Neuronal stem cell (in vitro differentiated cells): ENCODE measurements around the gene HELQ. TPM values are rescaled to one million over a fixed set of nuclear protein-coding genes. Genes with fewer than 3 reads are reported as not detected.

Source experiments
- DNase-seq: peaks from one replicate; pipeline ENCODE4 v3.0.0-alpha.2; 2013; ENCODE audit warnings: low spot score
- H2AFZ ChIP-seq: one replicate; pipeline ENCODE4 v1.6.1; 2013; ENCODE audit warnings: mild to moderate bottlenecking, low read length, inconsistent platforms
- H2AK5ac ChIP-seq: 2 replicates; pipeline ENCODE4 v1.6.1; 2013; ENCODE audit warnings: low read depth, mild to moderate bottlenecking, inconsistent platforms, low read length, moderate library complexity, mixed read lengths
- H2BK120ac ChIP-seq: 2 replicates; pipeline ENCODE4 v1.6.1; 2013; ENCODE audit warnings: low read depth, mild to moderate bottlenecking, inconsistent platforms, low read length, moderate library complexity, mixed read lengths
- H2BK12ac ChIP-seq: one replicate; pipeline ENCODE4 v1.6.1; 2013; ENCODE audit warnings: low read length, inconsistent platforms
- H2BK15ac ChIP-seq: 2 replicates; pipeline ENCODE4 v1.6.1; 2013; ENCODE audit warnings: mild to moderate bottlenecking, low read length, inconsistent platforms, mixed read lengths
- H2BK5ac ChIP-seq: one replicate; pipeline ENCODE4 v1.6.1; 2013; ENCODE audit warnings: inconsistent platforms, mild to moderate bottlenecking, low read length, moderate library complexity
- H3K14ac ChIP-seq: one replicate; pipeline ENCODE4 v1.6.1; 2013; ENCODE audit warnings: low read length, inconsistent platforms
- H3K18ac ChIP-seq: 2 replicates; pipeline ENCODE4 v1.6.1; 2013; ENCODE audit warnings: low read length, inconsistent platforms
- H3K23ac ChIP-seq: 2 replicates; pipeline ENCODE4 v1.6.1; 2013; ENCODE audit warnings: low read depth, mild to moderate bottlenecking, mixed read lengths, low read length, inconsistent platforms; ENCODE audit not compliant: poor library complexity
- H3K27ac ChIP-seq: replicated peaks from 3 replicates; pipeline ENCODE4 v1.5.1; 2013; ENCODE audit warnings: low read length, inconsistent platforms
- H3K27me3 ChIP-seq, 3 experiments: 2 replicates each; pipeline ENCODE4 v1.6.1; 2013; ENCODE audit warnings: low read length in 3 of 3, mild to moderate bottlenecking in 2 of 3, inconsistent platforms in 1 of 3, low read depth in 1 of 3, mixed read lengths in 1 of 3, moderate library complexity in 1 of 3; ENCODE audit not compliant: control insufficient read depth in 3 of 3, insufficient read depth in 3 of 3
- H3K36me3 ChIP-seq, 2 donors: replicated peaks in 1 of 2; 2 replicates each; pipeline ENCODE4 v1.6.1; 2013; ENCODE audit warnings: low read length in 2 of 2; ENCODE audit not compliant: control insufficient read depth in 2 of 2, insufficient read depth in 2 of 2
- H3K4ac ChIP-seq: 2 replicates; pipeline ENCODE4 v1.6.1; 2013; ENCODE audit warnings: inconsistent platforms, mild to moderate bottlenecking, low read length, moderate library complexity
- H3K4me1 ChIP-seq, 2 donors: 1 replicate in 1 of 2; 2 replicates in 1 of 2; pipeline ENCODE4 v1.6.1; 2013; ENCODE audit warnings: low read length in 2 of 2, low read depth in 1 of 2; ENCODE audit not compliant: control insufficient read depth in 2 of 2, insufficient read depth in 1 of 2
- H3K4me2 ChIP-seq: one replicate; pipeline ENCODE4 v1.6.1; 2013; ENCODE audit warnings: mild to moderate bottlenecking, low read length, inconsistent platforms; ENCODE audit not compliant: insufficient read depth, poor library complexity, severe bottlenecking
- H3K4me3 ChIP-seq, 2 donors: 2 replicates each; pipeline ENCODE4 v1.5.1; 2013; ENCODE audit warnings: low read length in 2 of 2, mild to moderate bottlenecking in 2 of 2, inconsistent platforms in 1 of 2, moderate library complexity in 1 of 2
- H3K79me1 ChIP-seq: one replicate; pipeline ENCODE4 v1.6.1; 2013; ENCODE audit warnings: low read depth, mild to moderate bottlenecking, inconsistent platforms, low read length, moderate library complexity
- H3K9ac ChIP-seq: one replicate; pipeline ENCODE4 v1.6.1; 2013; ENCODE audit warnings: mild to moderate bottlenecking, low read depth, low read length, inconsistent platforms; ENCODE audit not compliant: poor library complexity
- H3K9me3 ChIP-seq, 2 donors: replicated peaks in 1 of 2; 2 replicates each; pipeline versions ENCODE3 to v1.6.1; 2013; ENCODE audit warnings: low read length in 2 of 2, mild to moderate bottlenecking in 2 of 2, inconsistent platforms in 1 of 2, low read depth in 1 of 2, mixed read lengths in 1 of 2, moderate library complexity in 1 of 2; ENCODE audit not compliant: control insufficient read depth in 2 of 2, insufficient read depth in 1 of 2
- H4K8ac ChIP-seq: one replicate; pipeline ENCODE4 v1.6.1; 2013; ENCODE audit warnings: low read depth, mild to moderate bottlenecking, inconsistent platforms, low read length, moderate library complexity
- H4K91ac ChIP-seq: one replicate; pipeline ENCODE4 v1.6.1; 2013; ENCODE audit warnings: low read length, low read depth, mild to moderate bottlenecking, inconsistent platforms; ENCODE audit not compliant: poor library complexity
- WGBS, 2 donors: extraction: QIAGEN DNeasy Blood & Tissue Kit; methylation state at CpG; one replicate each; pipeline ENCODE4 v1.1.7; 2013; ENCODE audit warnings: missing lambda C conversion rate in 2 of 2, mixed read lengths in 1 of 2; ENCODE audit not compliant: insufficient read length in 2 of 2, insufficient replicate concordance in 1 of 2; ENCODE audit errors: extremely low coverage in 2 of 2; 5-methylcytosine and 5-hydroxymethylcytosine counted together
- small RNA-seq: library from polyadenylated mRNA; stranded (forward); fragments of <200 nt; extraction: miRNeasy Mini kit (QIAGEN cat#:217004); gene quantifications from one replicate; pipeline ENCODE3, GENCODE V24; 2013; ENCODE audit not compliant: insufficient read depth

Gene HELQ

GRCh38 chr4:83358410-83358809 lies 97.2 kb downstream of the HELQ start:
- no peak overlapping the region for H3K23ac ChIP-seq
- no peak overlapping the region for H4K8ac ChIP-seq
- peaks cover 2 to 7% of the 10 kb centered on the region in 2 donors for H3K4me1 ChIP-seq
- H2BK120ac ChIP-seq, result no peak overlapping the region
- H3K79me1 ChIP-seq, result no peaks in the 10 kb centered on the region
- no peak for DNase-seq
- no CpG with 5 or more reads among the region's 1 CpG for whole genome bisulfite sequencing, 2 donors
- H3K14ac ChIP-seq, result no peak overlapping the region
- H3K9me3 ChIP-seq, result no peaks in the 10 kb centered on the region
- H3K4me3 ChIP-seq, result no peak overlapping the region
- H3K9ac ChIP-seq, result no peak overlapping the region
- H3K4ac ChIP-seq, result no peak overlapping the region
- H4K91ac ChIP-seq, result no peak overlapping the region
- no peak overlapping the region for H2BK5ac ChIP-seq
- no peak overlapping the region for H2AK5ac ChIP-seq
- no peak overlapping the region for H2AFZ ChIP-seq
- H3K18ac ChIP-seq, result no peak overlapping the region
- no peak overlapping the region for H3K4me2 ChIP-seq
- no peak overlapping the region for H2BK12ac ChIP-seq
- no peaks in the 10 kb centered on the region for H3K27me3 ChIP-seq
- no peak overlapping the region for H3K27ac ChIP-seq
- no peak overlapping the region for H2BK15ac ChIP-seq
- H3K36me3 ChIP-seq, result no peaks in the 10 kb centered on the region

Small RNA genes lying within 50 kb of the gene (small RNA-seq; reads per million reads assigned to genes)
- not detected for gene AC114781.5
